HEK293 (cell line): ENCODE measurements around the gene GRM4.

Source experiments
- CTCF ChIP-seq: fragments of 450-650 bp; formaldehyde crosslinking; IDR thresholded peaks from 2 replicates; pipeline ENCODE4 v1.5.1; 2016; ENCODE audit warnings: missing biosample characterization, missing genetic modification characterization
- RBAK ChIP-seq: fragments of 450-650 bp; formaldehyde crosslinking; IDR thresholded peaks from 2 replicates; pipeline ENCODE4 v1.5.1; 2016; ENCODE audit warnings: missing biosample characterization, missing genetic modification characterization
- ZFP41 ChIP-seq: fragments of 450-650 bp; formaldehyde crosslinking; IDR thresholded peaks from 2 replicates; pipeline ENCODE4 v1.5.1; 2016; ENCODE audit warnings: missing biosample characterization, missing genetic modification characterization, borderline replicate concordance
- ZNF140 ChIP-seq: fragments of 450-650 bp; formaldehyde crosslinking; IDR thresholded peaks from 2 replicates; pipeline ENCODE4 v1.5.1; 2016; ENCODE audit warnings: missing biosample characterization, missing genetic modification characterization
- ZNF23 ChIP-seq: fragments of 450-650 bp; formaldehyde crosslinking; IDR thresholded peaks from 2 replicates; pipeline ENCODE4 v1.5.1; 2016; ENCODE audit warnings: missing biosample characterization, missing genetic modification characterization, borderline replicate concordance
- ZNF274 ChIP-seq, 2 experiments: fragments of 200-500 bp in 1 of 2; fragments of 450-650 bp in 1 of 2; sonication (Bioruptor generic) in 1 of 2; formaldehyde crosslinking in 1 of 2; IDR thresholded peaks; 2 replicates each; pipeline versions ENCODE4 v1.5.1 to v1.6.1; 2014 to 2016; ENCODE audit warnings: borderline replicate concordance in 1 of 2, inconsistent platforms in 1 of 2, low read length in 1 of 2, missing biosample characterization in 1 of 2, missing genetic modification characterization in 1 of 2
- ZNF514 ChIP-seq: fragments of 450-650 bp; formaldehyde crosslinking; IDR thresholded peaks from 2 replicates; pipeline ENCODE4 v1.5.1; 2016; ENCODE audit warnings: missing biosample characterization, missing genetic modification characterization
- ZNF785 ChIP-seq: fragments of 450-650 bp; formaldehyde crosslinking; IDR thresholded peaks from 2 replicates; pipeline ENCODE4 v1.5.1; 2016; ENCODE audit warnings: missing biosample characterization, missing genetic modification characterization
- ZSCAN18 ChIP-seq: fragments of 450-650 bp; formaldehyde crosslinking; IDR thresholded peaks from 2 replicates; pipeline ENCODE4 v1.5.1; 2016; ENCODE audit warnings: missing biosample characterization, missing genetic modification characterization

- TF ChIP-seq ZFP41 (tag by site-specific recombination) (no peak), RBAK (no peak), ZNF23 (tag by site-specific recombination) (no peak), ZNF140 (tag by site-specific recombination) (no peak), ZSCAN18 (tag by site-specific recombination) (no peak), CTCF (no peak), ZNF785 (tag by site-specific recombination) (no peak), ZNF514 (tag by site-specific recombination) (no peak), ZNF274 (IDR thresholded peaks at IDR 0.05; ENCODE audit: low read length) (no peak), ZNF274 (tag by site-specific recombination; IDR thresholded peaks at IDR 0.05; ENCODE audit: borderline replicate concordance) (no peak)
These were observed 126.8 kb downstream of the GRM4 start for GRCh38 chr6:34018961-34019606.
